ENCODE measurements around the gene SNX22.
A peak's percentile ranks its signal among the peaks of the same experiment; 100 is the strongest.

Gene SNX22

GRCh38 chr15:64156652-64157331, 5.3 kb downstream of the SNX22 start:
- no peak for DNase-seq (ENCODE audit: low read depth)

- no peak for DNase-seq (ENCODE audit: low read depth)
These were observed 6.1 kb downstream of the SNX22 start for GRCh38 chr15:64157599-64158125.

- no peak for DNase-seq (ENCODE audit: low read depth)
These were observed 7.0 kb downstream of the SNX22 start for GRCh38 chr15:64158363-64159134.

GRCh38 chr15:64161688-64162477, 10.4 kb downstream of the SNX22 start:
- DNase-seq (ENCODE audit: low read depth), result no peak

- no peak for DNase-seq (ENCODE audit: low read depth)
These were observed 10.9 kb downstream of the SNX22 start for GRCh38 chr15:64162478-64162868.

- peak; percentile 96 for DNase-seq (ENCODE audit: low read depth)
These were observed 11.5 kb downstream of the SNX22 start, which contains the start of gene PPIB for GRCh38 chr15:64162869-64163658. Gene PPIB, minus strand, starts transcription at chr15:64163022. Its CDS starts 36 bp downstream, at chr15:64162986.

- DNase-seq (ENCODE audit: low read depth), result no peak
These were observed 12.3 kb downstream of the SNX22 start for GRCh38 chr15:64163659-64164362.

GRCh38 chr15:64164436-64164835, 12.9 kb downstream of the SNX22 start:
- no peak for DNase-seq (ENCODE audit: low read depth)

- no peak for DNase-seq (ENCODE audit: low read depth)
These were observed 14.8 kb downstream of the SNX22 start for GRCh38 chr15:64166102-64166890.

- DNase-seq (ENCODE audit: low read depth), result no peak
These were observed 28.8 kb downstream of the SNX22 start for GRCh38 chr15:64180235-64180824.

GRCh38 chr15:64182859-64183370, 31.4 kb downstream of the SNX22 start:
- DNase-seq (ENCODE audit: low read depth), result no peak

- DNase-seq (ENCODE audit: low read depth), result no peak
These were observed 33.8 kb downstream of the SNX22 start for GRCh38 chr15:64185146-64185911.

GRCh38 chr15:64187396-64188191, 36.1 kb downstream of the SNX22 start:
- no peak for DNase-seq (ENCODE audit: low read depth)

- DNase-seq (ENCODE audit: low read depth), result no peak
These were observed 40.7 kb downstream of the SNX22 start for GRCh38 chr15:64191971-64192830.

GRCh38 chr15:64193971-64194370, 42.4 kb downstream of the SNX22 start:
- no peak for DNase-seq (ENCODE audit: low read depth)

- no peak for DNase-seq (ENCODE audit: low read depth)
These were observed 45.9 kb downstream of the SNX22 start for GRCh38 chr15:64197425-64197824.

- no peak for DNase-seq (ENCODE audit: low read depth)
These were observed 53.7 kb downstream of the SNX22 start for GRCh38 chr15:64205202-64205601.

Measured in T-helper 22 cell (primary cell).